Activated CD4-positive, alpha-beta T cell treated with anti-CD3 and anti-CD28 coated beads, Interleukin-10, Interleukin-2, amounts not matched to agents 100 ng/mL and 50 ng/mL, durations not matched to agents 16 hours and 8 hours (primary cell): ENCODE data around the gene LSS.
"Not testable (repeated sequence)": the region's sequence is repeated elsewhere in the genome, so short reads cannot be mapped to it uniquely, and the experiment has no call there.

ENCODE experiments used
- DNase-seq: peaks from one replicate; pipeline ENCODE4 v3.0.0-alpha.2; 2020

The LSS gene

DNA sequence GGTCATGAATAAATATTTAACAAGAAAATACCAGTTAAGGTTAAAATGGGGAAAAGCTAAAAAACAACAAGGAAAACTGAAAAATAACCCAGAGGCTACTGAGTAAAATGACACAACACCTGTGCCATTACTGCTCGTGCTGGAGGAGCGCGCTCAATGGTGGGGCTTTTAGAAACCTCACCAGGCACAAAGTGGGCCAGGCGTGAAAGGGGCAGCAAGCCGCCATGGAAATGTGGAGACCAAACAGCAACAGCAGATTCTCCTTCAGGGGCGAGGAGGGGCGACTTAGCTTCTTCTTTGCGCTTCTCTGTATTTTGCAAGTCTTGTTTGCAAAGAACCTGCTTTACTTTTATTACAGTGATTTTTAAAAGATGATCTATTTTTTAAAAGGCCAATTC, 25.4 kb downstream of the LSS start:
- no peak for DNase-seq

GRCh38 chr21:46202592-46203202, 25.9 kb downstream of the LSS start:
- DNase-seq = no peak

DNA sequence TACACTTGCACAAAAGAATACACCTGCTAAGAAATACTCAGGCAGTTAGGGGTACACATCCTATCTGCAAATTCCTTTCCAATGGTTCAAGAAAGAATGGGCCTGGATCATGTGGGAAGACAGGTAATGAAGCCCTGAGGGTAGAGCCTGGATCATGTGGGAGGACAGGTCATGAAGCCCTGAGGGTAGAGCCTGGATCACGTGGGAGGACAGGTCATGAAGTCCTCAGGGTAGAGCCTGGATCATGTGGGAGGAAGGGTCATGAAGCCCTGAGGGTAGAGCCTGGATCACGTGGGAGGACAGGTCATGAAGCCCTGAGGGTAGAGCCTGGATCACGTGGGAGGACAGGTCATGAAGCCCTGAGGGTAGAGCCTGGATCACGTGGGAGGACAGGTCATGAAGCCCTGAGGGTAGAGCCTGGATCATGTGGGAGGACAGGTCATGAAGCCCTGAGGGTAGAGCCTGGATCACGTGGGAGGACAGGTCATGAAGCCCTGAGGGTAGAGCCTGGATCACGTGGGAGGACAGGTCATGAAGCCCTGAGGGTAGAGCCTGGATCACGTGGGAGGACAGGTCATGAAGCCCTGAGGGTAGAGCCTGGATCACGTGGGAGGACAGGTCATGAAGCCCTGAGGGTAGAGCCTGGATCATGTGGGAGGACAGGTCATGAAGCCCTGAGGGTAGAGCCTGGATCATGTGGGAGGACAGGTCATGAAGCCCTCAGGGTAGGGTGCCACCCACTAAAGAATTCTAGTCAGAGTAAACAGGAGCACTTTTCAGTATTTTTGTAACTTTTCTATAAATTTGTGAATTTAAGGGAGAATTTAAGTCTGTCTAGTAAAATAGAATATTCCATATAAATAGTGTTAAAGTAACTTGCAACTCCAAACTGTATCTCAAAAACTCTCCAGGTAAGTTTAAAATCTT, 27.4 kb downstream of the LSS start:
- not testable (repeated sequence) for DNase-seq

DNA sequence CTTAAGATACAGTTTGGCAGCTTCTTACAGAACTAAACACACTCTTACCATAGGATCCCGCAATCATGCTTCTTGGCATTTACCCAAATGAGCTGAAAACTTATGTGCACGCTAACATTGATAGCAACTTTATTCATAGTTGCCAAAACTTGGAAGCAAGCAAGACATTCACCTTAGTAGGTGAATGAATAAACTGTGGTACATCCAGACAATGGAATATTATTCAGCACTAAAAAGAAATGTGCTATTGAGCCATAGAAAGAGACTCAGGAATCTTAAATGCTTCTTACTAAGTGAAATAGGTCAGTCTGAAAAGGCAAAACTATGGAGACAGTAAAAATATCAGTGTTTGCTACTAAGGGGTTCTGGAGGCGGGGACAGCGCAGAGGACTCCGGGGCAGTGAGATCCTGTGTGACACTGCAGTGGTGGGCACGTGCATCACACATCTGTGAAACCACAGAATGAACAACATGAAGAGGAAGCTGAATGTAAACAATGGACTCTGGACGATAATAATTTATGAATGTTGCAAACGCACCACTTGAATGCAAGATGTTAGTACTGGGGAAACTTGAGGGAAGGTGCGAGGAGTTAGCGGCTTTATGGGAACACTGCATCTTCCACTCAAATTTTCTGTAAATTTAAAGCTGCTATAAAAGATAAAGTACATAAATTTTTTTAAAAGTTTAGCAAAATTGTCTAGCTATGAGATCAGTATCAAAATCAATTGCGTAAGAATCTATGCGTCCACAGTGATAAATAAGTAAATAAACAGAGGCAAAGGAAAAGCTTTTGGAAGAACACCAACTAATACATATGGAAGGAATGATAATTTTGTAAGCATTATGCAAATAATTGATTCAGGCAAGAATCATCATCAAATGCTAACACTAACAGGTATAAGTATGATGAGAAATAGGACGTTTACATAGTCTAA, 28.9 kb downstream of the LSS start:
- DNase-seq = no peak

DNA sequence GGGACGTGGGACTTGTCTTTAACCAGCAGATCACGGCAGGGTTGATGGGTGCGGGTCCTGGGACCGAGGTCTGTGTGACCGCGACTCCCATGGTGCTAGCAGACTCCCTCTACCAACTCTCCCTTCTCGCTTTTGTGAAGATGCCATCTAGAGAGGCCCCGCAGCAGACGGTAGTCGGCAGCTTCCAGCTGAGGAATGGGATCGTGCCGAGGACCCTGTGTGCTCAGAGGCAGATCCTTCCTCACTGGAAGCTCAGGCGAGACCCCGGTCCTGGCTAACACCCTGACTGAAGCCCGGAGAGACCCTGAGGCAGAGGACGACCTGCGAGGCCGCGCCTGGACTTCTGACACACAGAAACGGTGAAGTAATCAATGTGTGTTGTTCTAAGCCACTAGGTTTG, 31.8 kb downstream of the LSS start:
- DNase-seq = no peak

DNA sequence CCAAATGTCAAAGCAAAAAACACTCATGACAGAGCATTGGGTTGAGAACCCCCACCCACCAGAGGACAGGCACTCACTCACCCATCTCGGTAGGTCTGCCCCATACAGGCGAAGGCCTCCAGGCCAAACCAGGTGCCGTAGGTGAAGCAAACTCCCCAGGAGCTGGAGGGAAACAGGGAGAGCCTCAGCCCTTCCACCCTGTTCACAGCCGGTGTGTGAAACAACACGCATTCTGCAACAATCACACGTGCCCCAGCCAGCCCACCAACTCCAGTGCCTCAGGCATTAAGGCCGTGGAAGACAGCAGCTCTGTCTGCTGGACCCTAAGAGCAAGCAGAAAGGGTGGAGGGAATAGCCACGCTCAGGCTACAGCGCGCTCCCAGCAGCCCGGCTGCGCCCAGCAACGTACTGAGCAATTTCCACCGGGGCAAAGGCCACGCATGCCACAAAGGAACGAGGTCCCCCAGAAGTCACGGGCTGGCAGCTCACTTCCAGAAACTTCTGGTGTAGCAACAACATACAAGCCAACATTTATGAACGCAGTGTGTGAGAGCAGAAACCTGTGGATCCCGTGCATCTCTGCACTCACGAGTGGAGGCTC, 32.9 kb downstream of the LSS start:
- no peak for DNase-seq

DNA sequence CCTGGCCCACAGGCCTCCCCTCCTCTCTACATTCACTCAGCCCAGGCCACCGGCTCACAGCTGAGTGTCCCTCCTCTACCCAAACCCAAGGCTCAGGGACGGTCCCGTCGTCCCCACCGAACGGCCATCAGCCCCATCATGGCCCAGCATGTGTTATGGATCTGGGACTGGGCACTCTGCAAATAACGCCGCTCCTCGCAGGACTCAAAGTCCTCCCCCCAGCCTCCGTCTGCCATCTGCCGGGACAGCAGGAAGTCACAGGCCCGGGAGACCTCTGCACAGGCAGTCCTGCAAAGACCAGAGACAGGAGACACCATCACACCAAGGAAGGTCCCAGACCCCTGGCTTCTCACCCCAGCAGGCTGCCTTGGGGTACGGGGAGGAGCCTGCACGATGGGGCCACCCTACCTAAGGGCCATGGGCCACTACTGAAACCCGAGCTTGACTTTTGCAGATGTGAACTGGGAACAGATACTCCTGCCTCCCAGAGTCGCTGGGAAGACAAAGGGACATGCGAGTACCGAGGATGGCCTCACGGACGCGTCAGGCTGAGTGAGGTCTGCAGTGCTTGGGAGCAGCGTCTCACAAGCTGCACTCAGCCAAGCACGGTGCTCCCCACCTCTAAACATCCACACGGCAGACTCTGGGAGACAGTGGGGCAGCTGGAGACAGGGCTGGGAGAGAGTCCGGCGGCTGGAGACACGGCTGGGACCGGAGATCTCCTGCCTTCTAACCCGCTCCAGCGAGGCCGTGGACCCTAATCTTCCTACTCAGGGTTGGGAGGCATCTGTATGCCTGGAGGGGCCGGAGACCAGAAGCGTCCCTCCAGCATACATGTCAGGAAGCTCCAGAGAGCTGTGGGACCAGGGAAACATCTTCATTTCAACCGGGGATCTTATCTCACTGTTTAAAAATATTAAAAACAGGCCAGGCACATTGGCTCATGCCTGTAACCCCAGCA, 33.9 kb downstream of the LSS start:
- DNase-seq = no peak

DNA sequence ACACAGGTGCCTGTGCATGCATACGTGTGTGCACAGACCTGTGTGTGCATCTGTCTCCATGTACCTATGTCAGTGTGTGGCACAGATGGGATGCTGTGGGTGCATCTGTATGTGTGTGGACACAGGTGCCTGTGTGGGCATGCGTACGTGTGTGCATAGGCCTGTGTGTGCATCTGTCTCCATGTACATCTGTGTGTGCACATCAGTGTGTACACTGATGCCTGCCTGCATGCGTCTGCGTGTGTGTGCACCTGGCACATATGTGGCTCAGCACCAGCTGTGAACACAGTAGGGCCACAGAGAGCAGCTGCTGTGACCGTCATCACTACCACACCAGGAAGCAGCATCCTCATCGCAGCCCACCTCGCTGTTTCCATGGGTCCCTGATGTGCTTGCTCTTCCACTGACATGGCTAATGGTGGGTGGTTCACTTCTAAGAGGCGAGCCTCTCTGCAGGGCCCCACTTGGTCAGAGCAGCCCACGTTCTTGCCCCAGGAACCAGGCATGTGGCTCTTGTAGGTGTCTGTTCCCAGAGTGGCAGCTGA, 34.7 kb downstream of the LSS start:
- DNase-seq = no peak

DNA sequence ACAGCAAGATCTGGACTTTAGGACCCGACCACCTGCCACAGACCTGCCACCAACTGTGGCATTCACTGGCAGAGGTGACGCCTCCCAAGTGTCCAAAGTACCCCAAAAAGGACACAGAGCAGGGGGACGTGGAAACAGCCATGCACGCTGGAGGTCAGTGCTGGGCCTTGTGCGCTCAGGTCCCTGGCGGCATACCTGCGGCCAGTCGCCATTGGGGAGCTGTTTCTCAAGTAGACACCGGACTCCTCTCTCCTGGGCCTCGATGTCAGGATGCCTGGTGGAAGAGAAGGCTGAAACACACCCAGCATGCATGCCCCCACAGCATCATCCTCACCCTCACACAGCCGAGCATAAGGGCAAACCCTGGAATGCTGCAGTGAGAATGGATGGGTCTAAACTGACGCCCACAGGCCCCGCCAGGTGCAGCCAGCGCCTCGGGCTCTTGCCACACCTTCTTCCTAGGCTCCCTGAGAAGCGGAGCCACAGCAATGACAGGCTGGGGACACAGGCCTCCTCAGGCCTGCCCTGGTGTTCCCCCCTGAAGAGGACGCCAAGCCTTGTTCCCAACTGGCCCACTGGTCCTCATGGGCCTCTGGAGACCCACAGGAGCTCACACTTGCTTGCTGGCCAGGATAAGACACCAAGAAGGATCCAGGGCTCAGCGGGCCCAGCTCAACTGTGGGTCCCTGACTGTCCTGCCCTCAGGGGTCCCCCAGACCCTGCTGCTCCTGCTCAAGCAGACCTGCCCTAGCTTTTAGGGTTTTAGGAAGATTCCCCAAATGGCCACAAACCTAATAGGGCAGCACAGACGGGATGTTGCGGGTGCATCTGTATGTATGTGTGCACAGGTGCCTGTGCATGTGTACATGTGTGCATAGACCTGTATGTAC, 36.6 kb downstream of the LSS start:
- no peak for DNase-seq

DNA sequence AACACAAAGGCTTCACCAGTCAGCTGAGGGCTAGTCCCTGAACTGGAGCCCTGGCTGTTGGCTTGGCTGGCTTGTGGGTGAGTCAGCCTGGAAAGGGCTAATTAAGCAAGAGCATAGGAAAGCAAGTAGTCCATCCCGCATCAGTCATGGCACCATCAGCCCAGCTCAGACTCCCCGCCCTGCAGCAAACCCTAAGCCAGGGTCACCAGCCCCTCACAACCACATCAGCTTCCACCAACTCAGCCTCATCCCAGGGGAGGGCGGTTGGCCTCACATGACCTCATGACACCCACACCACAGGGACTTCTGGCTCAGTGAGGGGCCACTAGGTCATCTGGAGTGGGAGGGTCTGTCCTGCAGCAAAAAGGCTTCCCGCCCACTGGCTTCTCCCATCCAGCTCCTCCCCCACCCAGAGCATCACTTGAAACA, 37.3 kb downstream of the LSS start:
- DNase-seq = no peak

DNA sequence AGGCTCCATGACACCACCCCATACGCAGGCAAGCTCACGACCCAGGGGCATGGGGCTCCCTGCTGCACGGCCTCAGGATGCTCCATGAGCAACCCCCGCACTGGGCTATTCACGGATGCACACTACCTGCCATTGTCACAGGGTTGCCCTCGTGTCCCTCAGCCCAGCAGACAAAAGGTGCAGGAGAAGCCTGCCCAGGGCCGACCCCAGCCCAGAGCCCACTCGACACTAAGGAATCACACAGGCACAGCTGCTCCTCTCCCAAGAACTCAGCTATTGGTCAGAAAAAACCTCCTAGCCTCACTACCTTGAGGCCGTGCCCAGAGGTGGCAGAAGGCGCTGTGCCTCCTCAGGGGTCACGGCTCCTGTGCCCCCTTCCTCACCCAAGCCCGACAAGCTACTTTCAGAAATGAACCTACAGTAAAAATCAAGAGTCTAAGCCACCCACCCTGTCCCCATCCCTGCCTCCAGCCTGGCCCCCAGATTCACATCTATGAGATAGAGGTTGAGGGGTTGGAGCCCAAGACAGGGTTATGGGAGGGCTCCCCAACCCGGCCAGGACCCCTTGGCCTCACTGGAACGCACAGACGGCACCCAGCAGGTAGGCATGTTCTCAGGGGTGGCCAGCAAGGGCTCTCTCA, 38.0 kb downstream of the LSS start:
- no peak for DNase-seq

GRCh38 chr21:46189959-46190490, 38.5 kb downstream of the LSS start:
- no peak for DNase-seq

- no peak for DNase-seq
Measured at GRCh38 chr21:46189213-46189958, 39.2 kb downstream of the LSS start.

DNA sequence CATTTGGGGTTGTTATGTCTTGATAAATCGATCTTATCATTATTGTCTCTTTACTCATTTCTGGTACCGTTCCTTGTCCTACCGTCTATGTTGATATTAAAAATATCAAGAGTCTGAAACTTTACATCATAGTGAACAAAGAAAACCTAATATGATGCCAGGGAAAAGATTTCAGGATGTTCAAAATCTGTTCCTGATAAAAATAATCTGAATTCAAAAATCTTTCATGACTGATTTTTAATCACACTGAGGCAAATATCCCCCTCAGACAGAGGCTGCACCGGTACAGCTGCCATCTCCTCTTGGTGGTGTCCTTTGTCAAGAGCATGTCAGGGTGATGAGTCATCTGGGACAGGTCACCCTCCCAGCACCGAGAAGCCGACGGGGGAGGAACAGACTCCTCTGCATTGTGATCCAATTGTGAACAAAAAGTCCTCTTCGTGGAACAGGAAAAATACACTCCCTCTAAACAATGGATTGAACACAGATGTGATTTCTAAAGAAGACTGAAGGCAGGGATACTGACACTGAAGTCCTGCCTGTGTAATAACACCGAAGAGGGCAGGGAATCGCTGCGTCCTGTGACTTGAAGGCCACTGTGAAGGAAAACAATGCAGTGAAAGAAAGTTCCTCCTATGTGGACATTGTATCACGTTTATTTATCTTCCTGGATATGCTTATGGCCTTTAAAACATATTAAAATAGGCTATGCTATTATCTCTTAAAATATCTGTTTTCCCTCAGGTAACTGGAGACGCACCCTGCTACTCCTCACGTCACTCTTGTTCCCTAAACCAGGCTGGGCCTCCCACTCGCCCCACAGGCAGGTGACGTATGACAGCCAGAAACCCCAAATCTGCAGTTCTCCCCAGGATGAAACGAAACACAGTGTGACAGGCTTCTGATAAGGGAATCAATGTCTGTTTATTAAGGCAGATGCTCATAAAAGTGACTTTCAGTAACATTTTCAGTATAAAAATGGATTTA, 40.1 kb downstream of the LSS start:
- peak; percentile 17 for DNase-seq

DNA sequence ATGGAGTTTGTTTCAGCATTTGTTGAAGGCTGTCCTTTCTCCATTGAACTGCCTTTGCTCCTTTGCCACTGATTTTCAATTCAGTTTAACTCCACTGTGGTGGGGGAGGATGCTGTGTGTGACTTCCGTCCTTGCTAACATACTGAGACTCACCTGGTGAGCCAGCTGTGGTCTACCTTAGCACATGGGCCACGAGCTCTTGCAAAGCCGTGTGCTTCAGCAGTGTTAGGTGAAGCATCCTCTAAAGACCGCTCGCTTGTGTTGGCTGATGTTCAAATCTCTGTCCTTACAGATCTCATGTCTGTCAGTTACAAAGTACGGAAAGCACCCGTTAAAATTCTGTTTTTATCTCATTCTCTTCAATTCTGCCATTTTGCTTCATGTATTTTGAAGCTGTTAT, 40.8 kb downstream of the LSS start:
- DNase-seq = no peak

DNA sequence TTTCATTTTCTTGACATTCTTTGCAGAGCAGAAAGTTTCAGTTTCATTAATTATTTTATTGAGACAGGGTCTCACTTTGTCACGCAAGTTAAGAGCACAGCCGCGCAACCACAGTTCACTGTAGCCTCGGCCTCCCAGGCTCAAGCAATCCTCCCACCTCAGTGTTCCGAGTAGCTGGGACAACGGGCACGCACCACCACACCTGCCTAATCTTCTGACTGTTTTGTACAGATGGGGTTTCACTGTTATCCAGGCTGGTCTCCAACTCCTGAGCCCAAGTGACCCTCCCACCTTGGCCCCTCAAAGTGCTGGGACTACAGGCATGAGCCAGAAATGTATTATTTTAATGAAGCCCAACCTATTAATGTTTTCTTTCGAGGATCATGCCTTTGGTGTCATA, 41.3 kb downstream of the LSS start:
- DNase-seq = no peak

DNA sequence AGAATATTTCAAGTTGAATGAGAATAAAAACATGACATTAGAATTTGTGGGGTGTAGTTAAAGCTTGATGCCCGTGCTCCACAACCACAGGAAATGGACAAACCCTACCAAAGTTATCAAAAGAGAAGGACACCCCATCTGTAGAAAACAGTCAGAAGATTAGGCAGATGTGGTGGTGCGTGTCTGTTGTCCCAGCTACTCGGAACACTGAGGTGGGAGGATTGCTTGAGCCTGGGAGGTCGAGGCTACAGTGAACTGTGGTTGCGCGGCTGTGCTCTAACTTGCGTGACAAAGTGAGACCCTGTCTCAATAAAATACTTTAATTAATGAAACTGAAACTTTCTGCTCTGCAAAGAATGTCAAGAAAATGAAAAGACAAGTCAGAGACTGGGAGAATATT, 42.9 kb downstream of the LSS start:
- DNase-seq = no peak
